T follicular helper cell (primary cell): ENCODE data around the gene POMP.
"Not testable (repeated sequence)": the region's sequence is repeated elsewhere in the genome, so short reads cannot be mapped to it uniquely, and the experiment has no call there.

Experiments used
- DNase-seq: peaks from one replicate; pipeline ENCODE4 v3.0.0-alpha.2; 2020; ENCODE audit warnings: low read depth

The POMP gene

DNA sequence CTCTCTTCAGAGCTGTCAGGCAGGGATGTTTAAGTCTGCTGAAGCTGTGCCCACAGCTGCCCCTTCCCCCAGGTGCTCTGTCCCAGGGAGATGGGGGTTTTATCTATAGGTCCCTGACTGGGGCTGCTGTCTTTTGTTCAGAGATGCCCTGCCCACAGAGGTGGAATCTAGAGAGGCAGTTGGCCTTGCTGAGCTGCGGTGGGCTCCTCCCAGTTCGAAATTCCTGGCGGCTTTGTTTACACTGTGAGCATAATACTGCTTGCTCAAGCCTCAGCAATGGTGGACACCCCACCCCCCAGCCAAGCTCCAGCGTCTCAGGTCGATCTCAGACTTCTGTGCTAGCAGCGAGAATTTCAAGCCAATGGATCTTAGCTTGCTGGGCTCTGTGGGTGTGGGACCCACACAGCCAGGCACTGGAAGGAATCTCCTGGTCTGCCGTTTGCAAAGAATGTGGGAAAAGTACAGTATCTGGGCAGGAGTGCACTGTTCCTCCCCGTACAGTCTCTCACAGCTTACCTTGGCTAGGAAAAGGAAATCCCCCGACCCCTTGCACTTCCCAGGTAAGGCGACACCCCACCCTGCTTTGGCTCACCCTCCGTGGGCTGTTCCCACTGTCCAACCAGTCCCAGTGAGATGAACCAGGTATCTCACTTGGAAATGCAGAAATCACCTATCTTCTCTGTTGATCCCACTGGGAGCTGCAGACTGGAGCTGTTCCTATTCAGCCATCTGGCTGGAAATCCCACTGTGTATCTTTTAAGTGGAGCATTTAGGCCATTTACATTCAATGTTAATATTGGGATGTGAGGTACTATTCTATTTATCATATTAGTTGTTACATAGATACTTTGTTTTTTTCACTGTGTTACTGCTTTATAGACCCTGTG, 34.9 kb downstream of the POMP start:
- not testable (repeated sequence) for DNase-seq

DNA sequence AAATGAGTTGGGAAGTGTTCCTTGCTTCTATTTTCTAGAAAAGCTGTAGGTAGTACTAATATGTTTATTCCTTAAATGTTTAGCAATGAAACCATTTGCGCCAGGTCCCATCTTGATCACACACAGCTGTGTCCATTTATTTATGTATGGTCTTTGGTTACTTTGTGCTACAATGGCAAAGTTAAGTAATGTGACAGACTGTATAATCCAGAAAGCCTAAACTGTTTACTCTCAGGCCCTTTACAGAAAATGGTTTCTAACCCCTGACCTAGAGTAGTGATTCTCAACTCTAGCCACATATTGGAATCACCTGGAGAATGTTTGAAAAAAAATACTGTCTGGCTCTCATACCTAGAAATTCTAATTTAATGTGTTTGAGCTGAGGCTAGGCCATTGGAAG, 38.5 kb downstream of the POMP start:
- DNase-seq: no peak

DNA sequence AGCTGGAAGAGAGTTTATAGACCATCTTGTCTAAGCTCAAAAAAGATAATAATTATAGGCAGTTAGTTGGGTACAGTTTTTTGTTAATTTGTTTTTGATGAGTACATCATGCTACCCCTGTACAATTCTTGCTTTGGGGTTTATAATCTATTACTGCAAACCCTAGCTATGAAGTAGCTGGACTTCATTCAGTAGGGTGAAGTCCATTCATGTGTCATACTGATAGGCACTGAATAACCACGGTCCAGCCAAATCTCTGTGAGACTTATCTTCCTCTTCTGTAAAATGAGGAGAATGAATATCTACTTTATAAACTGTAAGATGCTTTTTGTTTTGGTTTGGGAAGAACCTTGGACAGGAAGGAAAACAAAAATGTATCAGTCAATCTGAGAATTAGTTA, 40.3 kb downstream of the POMP start:
- no peak for DNase-seq

DNA sequence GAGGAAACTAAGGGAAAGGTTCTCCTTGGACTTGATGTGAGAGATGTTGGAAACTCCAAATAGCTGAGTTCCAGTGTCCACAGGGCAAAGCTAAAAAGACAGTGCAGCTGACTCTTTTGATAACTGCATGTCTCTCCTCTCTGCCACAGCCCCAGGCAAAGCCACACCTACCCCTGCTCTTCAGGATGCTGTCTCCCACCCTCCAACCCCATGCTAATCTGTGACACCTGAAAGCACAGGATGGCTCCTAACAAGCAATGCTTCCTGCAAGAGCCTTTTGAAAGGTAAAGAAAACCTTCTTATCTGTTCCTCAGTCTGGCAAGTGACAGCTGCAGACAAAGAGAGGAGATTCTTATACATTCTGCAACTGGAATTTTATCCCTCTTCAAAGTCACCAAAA, 45.4 kb downstream of the POMP start:
- DNase-seq: no peak

DNA sequence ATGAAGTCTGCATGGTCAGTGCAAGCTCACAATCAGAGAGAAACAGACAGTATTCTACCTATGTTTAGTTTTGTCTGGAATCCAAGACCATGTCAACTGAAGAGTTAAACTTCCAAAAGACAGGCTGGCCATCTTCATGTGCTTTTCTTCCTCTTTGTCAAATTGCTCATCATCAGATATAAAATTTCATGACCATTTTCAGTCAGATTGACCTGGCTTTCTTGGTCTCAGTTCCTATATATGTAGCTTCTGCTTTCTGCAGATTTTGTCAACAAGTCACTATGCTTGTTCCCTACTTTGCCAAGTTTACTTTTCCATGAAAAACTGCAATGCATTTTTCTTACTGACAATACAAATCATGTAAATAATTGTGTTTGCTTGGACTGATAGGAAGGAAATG, 46.0 kb downstream of the POMP start:
- no peak for DNase-seq

DNA sequence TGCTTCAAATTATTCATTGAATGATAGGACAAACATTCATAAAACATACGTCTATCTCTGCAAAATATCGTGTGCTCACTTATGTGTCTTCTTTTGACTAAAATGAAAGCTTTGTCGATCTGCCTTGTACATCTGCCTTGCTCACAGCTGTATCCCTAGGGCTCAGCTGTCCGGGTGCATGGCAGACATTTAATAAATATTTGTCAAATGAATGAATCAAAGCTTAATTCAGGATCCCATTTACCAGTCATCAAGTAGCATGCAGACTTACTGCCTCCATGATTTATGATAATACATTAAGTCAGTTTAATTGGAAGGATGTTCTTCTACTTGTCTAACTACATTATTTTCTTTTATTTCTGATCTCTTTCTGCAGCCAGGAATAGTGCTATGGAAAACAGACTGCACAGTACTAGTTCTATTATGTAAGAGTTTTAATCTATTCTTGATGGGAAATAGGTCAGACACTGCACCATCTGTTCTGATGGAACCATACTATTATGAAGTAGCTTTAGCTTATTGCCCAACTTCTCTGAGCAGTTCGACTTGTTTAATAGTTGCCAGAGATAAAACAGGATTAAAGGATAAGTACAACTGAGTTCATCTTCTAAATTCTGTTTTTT, 46.6 kb downstream of the POMP start:
- no peak for DNase-seq

DNA sequence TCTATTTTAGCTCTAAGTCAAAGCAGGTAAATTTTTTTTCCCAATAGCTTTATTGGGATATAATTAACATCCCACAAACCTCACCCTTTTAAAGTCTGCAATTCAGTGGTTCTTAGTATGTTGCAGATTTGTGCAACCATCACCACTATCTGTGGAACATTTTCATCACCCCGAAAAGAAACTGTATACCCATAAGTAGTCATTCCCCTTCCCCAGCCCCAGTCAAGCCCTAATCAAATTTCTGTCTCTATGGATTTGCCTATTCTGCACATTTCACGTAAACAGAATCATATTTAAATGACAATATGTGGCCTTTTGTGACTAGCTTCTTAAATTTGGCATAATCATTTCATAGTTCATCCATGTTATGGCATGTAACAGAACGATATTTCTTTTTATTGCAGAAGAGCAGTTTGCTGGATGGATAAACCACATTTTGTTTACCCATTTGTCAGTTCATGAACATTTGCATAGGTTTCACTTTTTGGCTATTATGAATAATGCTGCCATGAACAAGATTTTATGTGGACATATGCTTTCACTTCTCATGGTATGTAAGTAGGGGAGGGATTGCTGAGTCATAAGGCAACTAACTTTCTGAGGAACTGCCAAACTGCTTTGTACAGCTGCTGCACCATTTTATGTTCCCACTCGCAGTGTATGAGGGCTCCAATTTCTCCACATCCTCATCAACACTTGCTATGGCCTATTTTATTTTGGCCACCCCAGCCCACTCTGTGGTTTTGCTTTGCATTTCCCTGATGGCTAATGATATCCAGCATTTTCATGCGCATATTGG, 48.9 kb downstream of the POMP start:
- no peak for DNase-seq

DNA sequence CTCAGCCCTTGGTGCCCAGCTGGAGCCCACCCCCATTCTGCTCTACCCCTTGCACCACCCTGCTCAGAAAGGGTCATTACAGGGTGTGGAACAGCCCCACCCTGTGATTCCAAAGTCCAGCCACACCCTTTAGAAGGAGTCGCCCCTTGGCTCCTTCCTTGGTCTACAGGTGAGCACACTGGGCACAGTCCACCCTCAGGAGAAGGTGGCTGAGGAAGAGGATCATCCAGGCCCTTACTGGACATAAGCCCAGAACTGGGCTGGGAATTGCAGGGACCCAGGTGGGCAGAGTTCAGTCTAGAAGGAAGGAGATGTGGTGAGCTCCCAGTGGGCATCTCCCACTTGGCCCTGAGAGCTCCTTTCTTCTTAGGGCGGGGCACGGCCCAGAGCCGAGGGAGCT, 51.2 kb downstream of the POMP start:
- no peak for DNase-seq

DNA sequence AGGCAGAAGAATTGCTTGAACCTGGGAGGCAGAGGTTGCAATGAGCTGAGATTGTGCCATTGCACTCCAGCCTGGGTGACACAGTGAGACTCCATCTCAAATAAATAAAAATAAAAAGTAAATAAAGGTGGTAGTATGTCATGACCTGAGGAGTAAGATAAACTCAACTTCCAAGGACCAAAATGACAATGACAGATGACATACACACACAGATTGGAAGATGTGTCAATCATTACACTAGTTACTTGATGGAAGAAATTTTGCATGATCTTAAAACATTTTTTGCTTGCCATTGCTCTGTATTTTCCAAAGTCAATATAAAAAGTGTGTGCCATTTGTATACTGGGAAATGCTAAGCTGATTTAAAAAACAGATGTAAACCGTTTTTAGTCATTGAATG, 55.7 kb downstream of the POMP start:
- DNase-seq: no peak

DNA sequence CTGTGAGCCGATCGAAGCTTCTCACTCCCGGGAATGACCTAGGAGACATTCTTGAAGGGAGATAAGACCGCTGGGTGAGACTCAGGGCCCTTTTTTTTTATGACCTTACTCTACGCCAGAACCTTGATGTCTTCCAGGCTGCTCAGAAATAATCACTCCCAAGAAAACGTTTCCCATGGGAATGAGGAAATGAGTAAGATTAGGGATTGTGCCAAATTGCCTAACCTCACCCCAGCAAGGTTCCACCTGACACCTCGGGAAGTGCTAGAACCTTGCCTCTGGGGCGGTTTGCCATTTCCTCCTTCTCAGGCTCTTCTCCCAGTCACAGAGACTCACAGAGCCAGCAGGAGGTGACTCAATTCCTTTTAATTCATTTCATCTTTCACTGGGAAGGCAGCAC, 57.6 kb downstream of the POMP start:
- DNase-seq: no peak

DNA sequence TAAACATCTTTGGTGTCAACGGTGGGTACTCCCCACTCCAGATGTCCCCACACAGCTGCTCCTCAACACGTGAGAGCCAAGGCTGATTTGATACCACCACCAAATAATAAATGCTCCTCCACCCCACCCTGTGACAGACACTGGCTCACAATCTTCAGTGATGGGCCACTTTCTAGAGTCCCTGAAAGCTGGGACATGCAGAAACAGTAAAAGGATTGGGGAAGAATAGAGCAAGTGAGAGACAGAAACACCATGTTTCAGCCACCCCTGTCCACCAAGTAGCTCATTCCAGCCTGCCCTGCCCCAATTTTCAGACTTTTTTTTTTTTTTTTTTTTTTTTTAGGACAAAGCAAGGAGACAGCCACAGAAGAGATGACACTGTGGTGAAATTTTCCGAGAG, 58.2 kb downstream of the POMP start:
- no peak for DNase-seq

DNA sequence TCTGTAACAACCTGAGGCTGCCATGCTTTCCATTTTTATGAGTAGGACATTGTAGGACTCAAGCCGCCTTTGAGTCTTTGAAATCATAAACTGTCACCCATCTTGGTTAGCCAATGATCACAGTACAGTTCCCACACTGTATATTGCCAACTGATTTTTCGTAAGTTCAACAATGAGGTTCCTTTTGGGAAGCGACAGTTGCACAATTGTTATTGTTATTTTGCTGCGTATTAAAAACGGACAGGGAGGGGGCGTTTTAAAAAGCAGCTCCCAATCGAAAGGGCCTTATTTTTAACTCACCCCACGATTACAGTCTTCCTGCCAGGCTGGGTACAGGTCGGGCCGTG, 59.2 kb downstream of the POMP start:
- no peak for DNase-seq

DNA sequence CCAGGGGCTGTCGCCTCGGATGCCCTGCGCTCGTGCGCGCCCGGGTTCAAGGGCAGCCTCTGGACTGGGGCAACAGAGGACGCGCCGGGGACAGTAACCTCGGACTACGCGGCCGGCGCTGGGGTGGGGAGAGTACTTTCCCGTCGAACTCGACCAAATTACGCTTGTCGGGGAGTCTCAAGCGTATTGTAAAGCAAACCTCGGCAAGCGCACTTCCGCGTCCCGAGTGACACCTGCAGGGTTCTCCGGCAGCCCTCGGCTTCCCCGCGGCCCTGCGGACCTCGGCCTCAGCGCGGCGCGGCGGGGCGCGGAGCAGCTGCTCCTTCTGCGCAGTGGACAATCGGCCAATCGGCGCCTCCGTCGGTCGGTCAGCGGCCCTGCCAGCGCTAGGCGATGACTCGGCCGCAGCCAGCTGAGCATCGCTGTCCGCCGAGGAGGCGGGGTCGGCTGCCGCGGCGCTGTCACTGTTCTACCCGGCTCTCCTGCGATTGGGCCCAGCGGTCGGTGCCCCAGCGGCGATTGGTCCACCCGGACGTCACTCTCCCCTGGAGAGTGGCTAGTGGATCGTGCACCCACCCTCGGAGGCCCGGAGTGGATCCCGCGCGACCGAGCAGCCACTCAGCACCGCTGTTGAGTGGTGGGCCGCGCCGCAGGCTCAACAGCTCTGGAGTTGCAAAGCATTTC, 59.8 kb downstream of the POMP start, which contains the start of gene SLC46A3:
TSS of gene SLC46A3 (minus strand) at position 428 of the 684 bp plus-strand sequence. CDS start 972 bp downstream, outside the sequence.
- peak; percentile 95 for DNase-seq

DNA sequence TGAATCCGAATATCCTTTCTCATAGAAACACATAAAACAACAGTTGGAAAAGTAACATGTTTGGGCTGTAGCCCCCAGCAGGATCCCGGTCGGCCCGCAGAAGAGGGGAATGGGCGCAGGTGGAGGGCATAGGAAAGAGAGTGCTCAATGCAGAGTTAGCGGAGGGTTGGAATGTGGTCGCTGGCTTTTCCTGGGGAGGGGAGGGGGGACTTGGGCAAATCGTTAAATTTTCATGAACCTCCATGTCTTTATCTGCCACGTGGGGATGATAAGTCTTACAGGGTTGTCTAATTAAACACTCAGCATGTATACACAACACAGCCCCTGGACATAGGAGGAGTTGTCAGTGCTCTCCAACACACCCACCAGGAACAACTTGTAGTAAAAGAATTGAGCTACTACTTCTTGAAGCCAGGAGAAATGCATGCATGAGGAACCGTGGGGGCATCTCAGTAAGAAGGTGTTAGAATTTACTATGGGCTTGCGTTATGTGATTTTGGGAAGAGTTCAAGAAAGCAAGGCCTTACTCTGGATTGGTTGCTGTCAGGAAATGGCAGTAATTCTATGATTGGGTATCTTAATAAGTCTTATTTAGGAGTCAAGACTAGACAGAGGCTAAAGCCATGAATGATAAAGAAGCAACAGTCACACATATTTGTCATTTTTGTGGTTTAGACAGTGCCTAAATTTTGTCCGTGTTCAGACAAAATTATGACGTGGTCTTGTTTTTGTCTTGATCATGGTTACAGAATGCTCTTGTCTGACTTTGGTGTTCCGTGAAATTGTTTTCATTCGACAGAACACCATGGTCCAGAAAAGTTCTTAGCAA, 60.5 kb downstream of the POMP start:
- DNase-seq: no peak

DNA sequence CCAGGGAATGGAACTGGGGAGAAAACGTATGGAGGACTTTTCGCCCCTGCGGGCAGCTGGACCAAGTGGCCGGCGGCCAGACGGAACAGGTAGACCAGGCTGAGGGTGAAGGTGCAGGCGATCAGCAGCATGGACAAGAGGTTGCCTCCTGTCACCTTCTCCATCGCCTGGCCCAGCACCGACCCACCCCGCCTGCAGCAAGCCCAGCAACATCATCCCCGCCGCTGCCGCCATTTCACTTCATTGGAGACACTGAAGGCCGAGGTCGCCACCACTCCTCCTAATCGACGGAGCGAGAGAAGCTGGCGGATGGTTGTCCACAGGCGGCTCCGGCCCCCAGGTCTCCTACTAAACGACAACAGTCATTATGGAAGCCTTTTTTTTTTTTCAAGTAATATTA, 64.9 kb downstream of the POMP start:
- no peak for DNase-seq

DNA sequence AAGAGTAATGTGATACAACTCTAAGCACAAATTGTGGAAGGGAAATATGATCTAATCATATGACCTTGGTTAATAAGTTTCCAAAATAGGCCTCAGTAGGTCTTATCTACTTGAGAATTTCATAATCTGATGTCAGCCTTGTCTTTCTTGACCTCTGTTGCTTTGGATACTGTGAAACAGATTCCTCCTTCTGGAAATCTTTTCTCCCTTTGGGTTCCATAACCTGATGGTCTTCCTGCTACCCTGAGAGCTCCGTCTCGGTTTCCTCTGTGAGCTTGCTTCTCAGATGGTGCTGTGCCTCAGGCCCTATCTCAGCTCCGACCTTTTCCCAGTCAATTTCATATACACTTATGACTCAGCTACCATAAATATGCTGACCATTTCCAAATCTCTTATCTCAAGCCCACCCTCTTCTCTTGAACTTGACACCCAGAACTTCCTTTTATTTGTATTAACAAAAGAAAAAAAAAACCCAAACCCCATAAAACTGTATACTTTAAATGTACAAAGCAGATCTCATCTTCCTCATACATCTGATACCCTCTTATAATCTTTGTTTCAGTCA, 66.2 kb downstream of the POMP start:
- no peak for DNase-seq
